HCT116 (cell line): ENCODE results near the gene ENPP6.

Source experiments
- CTCF ChIP-seq, 3 experiments: fragments of 200-600 bp in 1 of 3; sonication (generic) in 1 of 3; IDR thresholded peaks in 2 of 3; conservative IDR thresholded peaks in 1 of 3; 2 replicates each; pipeline ENCODE4 v1.5.1; 2012 to 2017; ENCODE audit warnings: low read depth in 2 of 3, low read length in 2 of 3, antibody characterized with exemption in 1 of 3, borderline replicate concordance in 1 of 3, control low read depth in 1 of 3, mild to moderate bottlenecking in 1 of 3, mixed read lengths in 1 of 3, mixed run types in 1 of 3, moderate library complexity in 1 of 3; ENCODE audit not compliant: insufficient read depth in 1 of 3
- EZH2 ChIP-seq: fragments of 200-600 bp; sonication (generic); IDR thresholded peaks from 2 replicates; pipeline ENCODE4 v1.6.1; 2017; ENCODE audit warnings: antibody characterized with exemption, mixed run types
- SRF ChIP-seq: IDR thresholded peaks from 2 replicates; pipeline ENCODE4 v1.6.1; 2012; ENCODE audit warnings: low read depth
- YY1 ChIP-seq: IDR thresholded peaks from 2 replicates; pipeline ENCODE4 v1.6.1; 2011; ENCODE audit warnings: low read length, low read depth, moderate library complexity, mild to moderate bottlenecking; ENCODE audit not compliant: insufficient replicate concordance; ENCODE audit errors: extremely low read depth

DNA sequence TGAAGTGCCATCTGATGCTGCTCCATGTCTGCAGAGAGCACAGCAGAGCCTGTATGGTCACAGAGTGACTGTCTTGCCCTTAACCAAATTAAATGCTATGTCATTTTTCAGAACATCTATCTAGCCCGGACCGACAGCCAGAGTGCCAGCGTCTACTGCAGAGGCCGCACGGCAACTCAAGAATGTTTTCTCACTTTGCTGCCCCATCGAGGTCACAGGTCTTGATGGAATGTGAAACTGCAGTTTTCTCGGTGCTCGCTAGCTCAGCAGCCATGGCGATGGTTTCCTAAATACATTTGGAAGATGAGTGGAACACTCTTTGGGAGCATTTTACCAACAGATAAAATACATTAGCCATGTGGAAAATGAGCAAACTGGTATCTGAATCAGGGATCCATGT, 125.7 kb downstream of the ENPP6 start:
- no peak for TF ChIP-seq EZH2
- no peak for TF ChIP-seq YY1
- no peak for TF ChIP-seq CTCF (IDR thresholded peaks at IDR 0.05 in 2 of 3, conservative IDR thresholded peaks at IDR 0.05 in 1 of 3; ENCODE audit: borderline replicate concordance in 1 of 3, insufficient read depth in 1 of 3, low read depth in 2 of 3, low read length in 2 of 3)
- TF ChIP-seq SRF = no peak
